Measurements from ENCODE around the gene CHST4.

CHST4 gene

DNA sequence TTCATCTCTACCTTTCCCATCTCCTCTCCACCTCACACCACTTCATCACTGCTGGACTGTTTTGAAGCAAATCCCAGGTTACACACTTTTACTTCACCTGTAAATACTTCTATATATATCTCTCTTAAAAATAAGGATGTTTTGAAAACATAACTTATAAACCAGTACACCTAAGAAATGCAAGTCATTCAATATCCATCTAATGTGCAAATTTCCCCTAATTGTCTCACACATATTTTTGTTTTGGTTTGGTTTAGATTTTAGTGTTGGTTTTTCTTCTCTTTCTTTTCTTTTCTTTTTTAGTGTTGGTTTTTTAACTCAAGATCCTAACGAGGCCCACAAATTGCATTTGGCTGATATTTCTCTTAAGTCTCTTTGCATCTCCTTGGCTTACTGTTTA, 19.2 kb upstream of the CHST4 start:
- Histone ChIP-seq H4K20me1 (ENCODE audit: insufficient read depth) (no peaks in the 10 kb centered on the region), H3K36me3 (ENCODE audit: insufficient read depth) (no peaks in the 10 kb centered on the region), H3K9ac (no peak overlapping the region), H3K4me1 (ENCODE audit: low read depth, poor library complexity, severe bottlenecking) (no peaks in the 10 kb centered on the region), H3K27me3 (ENCODE audit: insufficient read depth, low read depth) (no peaks in the 10 kb centered on the region), H2AFZ (ENCODE audit: low read depth) (no peak overlapping the region), H3K4me3 (IDR thresholded peaks at IDR 0.05; ENCODE audit: insufficient read depth, low read depth, low read length) (no peak overlapping the region), H3K4me2 (no peak overlapping the region), H3K79me2 (ENCODE audit: insufficient read depth, low read depth) (no peaks in the 10 kb centered on the region), H3K27ac (no peak overlapping the region)
- TF ChIP-seq, protein P1, sequence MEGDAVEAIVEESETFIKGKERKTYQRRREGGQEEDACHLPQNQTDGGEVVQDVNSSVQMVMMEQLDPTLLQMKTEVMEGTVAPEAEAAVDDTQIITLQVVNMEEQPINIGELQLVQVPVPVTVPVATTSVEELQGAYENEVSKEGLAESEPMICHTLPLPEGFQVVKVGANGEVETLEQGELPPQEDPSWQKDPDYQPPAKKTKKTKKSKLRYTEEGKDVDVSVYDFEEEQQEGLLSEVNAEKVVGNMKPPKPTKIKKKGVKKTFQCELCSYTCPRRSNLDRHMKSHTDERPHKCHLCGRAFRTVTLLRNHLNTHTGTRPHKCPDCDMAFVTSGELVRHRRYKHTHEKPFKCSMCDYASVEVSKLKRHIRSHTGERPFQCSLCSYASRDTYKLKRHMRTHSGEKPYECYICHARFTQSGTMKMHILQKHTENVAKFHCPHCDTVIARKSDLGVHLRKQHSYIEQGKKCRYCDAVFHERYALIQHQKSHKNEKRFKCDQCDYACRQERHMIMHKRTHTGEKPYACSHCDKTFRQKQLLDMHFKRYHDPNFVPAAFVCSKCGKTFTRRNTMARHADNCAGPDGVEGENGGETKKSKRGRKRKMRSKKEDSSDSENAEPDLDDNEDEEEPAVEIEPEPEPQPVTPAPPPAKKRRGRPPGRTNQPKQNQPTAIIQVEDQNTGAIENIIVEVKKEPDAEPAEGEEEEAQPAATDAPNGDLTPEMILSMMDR (conservative IDR thresholded peaks at IDR 0.05; ENCODE audit: low read depth, low read length), result no peak

GRCh38 chr16:71513302-71513701, 12.9 kb upstream of the CHST4 start:
- H3K27me3 ChIP-seq (ENCODE audit: insufficient read depth, low read depth), result no peaks in the 10 kb centered on the region
- H3K27ac ChIP-seq, result no peak overlapping the region
- H3K36me3 ChIP-seq (ENCODE audit: insufficient read depth), result no peaks in the 10 kb centered on the region
- H3K4me1 ChIP-seq (ENCODE audit: low read depth, poor library complexity, severe bottlenecking), result no peaks in the 10 kb centered on the region
- H3K4me2 ChIP-seq, result no peak overlapping the region
- no peaks in the 10 kb centered on the region for H3K79me2 ChIP-seq (ENCODE audit: insufficient read depth, low read depth)
- H3K4me3 ChIP-seq (IDR thresholded peaks at IDR 0.05; ENCODE audit: insufficient read depth, low read depth, low read length), result no peak overlapping the region
- H3K9ac ChIP-seq, result no peak overlapping the region
- H2AFZ ChIP-seq (ENCODE audit: low read depth), result no peak overlapping the region
- TF ChIP-seq, protein P1 (conservative IDR thresholded peaks at IDR 0.05; ENCODE audit: low read depth, low read length), result no peak
- H4K20me1 ChIP-seq (ENCODE audit: insufficient read depth), result no peaks in the 10 kb centered on the region

DNA sequence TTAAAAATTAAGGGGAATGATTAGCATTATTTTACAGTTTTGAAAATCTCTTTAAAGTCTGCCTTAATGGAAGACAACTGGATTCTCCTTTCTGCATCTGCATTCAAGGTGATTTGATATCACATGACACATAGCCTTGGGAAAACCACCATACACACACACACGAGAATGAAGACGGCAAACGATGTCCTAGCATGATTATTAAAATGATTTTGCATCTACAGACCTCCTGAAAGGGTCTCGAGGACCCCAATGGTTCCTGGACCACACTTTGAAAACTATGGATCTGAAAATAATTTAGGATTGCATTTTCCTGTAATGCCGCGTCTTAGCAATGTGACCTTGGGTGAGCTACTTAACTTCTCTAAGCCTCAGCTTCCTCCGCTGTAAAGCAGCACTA, 11.8 kb upstream of the CHST4 start:
- H3K79me2 ChIP-seq (ENCODE audit: insufficient read depth, low read depth), result no peaks in the 10 kb centered on the region
- no peak overlapping the region for H3K27ac ChIP-seq
- no peak overlapping the region for H3K4me2 ChIP-seq
- H3K4me1 ChIP-seq (ENCODE audit: low read depth, poor library complexity, severe bottlenecking), result no peaks in the 10 kb centered on the region
- H3K27me3 ChIP-seq (ENCODE audit: insufficient read depth, low read depth), result no peaks in the 10 kb centered on the region
- H3K4me3 ChIP-seq (IDR thresholded peaks at IDR 0.05; ENCODE audit: insufficient read depth, low read depth, low read length), result no peak overlapping the region
- H2AFZ ChIP-seq (ENCODE audit: low read depth), result no peak overlapping the region
- no peaks in the 10 kb centered on the region for H4K20me1 ChIP-seq (ENCODE audit: insufficient read depth)
- no peaks in the 10 kb centered on the region for H3K36me3 ChIP-seq (ENCODE audit: insufficient read depth)
- H3K9ac ChIP-seq, result no peak overlapping the region
- TF ChIP-seq, protein P1 (conservative IDR thresholded peaks at IDR 0.05; ENCODE audit: low read depth, low read length), result no peak

DNA sequence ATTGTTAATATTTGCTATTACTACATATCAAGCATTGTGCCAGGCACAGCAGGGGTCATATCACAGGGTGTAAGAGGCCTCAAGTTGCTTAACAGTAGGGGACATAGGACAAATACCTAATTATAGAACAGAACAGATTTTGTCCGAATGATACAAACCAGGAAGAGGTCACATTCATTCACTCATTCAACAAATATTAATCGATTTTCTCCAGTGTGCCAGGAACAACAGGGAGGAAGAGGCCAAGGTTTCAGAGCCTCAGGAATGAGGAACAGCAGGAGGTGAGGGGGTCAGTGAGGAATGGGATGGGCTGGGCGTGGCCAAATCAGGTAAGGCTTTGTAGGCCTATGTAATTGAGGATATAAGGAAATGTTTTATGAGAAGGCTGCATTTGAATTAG, 11.2 kb upstream of the CHST4 start:
- Histone ChIP-seq H3K9ac (no peak overlapping the region), H3K27ac (no peak overlapping the region), H3K4me1 (ENCODE audit: low read depth, poor library complexity, severe bottlenecking) (no peaks in the 10 kb centered on the region), H4K20me1 (ENCODE audit: insufficient read depth) (no peaks in the 10 kb centered on the region), H3K27me3 (ENCODE audit: insufficient read depth, low read depth) (no peaks in the 10 kb centered on the region), H3K36me3 (ENCODE audit: insufficient read depth) (no peaks in the 10 kb centered on the region), H2AFZ (ENCODE audit: low read depth) (no peak overlapping the region), H3K79me2 (ENCODE audit: insufficient read depth, low read depth) (no peaks in the 10 kb centered on the region), H3K4me3 (IDR thresholded peaks at IDR 0.05; ENCODE audit: insufficient read depth, low read depth, low read length) (no peak overlapping the region), H3K4me2 (no peak overlapping the region)
- TF ChIP-seq, protein P1 (conservative IDR thresholded peaks at IDR 0.05; ENCODE audit: low read depth, low read length), result no peak
